ENCODE data around the gene OSBPL2.

Gene OSBPL2

GRCh38 chr20:62326959-62327725, 88.8 kb downstream of the OSBPL2 start:
- no peak for DNase-seq (ENCODE audit: low read depth)

- DNase-seq (ENCODE audit: low read depth) = no peak
Measured at GRCh38 chr20:62327726-62328495, 89.6 kb downstream of the OSBPL2 start.

GRCh38 chr20:62328684-62329388, 90.5 kb downstream of the OSBPL2 start:
- DNase-seq (ENCODE audit: low read depth) = no peak

GRCh38 chr20:62329389-62330377, 91.4 kb downstream of the OSBPL2 start:
- no peak for DNase-seq (ENCODE audit: low read depth)

- DNase-seq (ENCODE audit: low read depth) = no peak
Measured at GRCh38 chr20:62330576-62331317, 92.4 kb downstream of the OSBPL2 start.

GRCh38 chr20:62331347-62331746, 93.0 kb downstream of the OSBPL2 start:
- DNase-seq (ENCODE audit: low read depth) = no peak

GRCh38 chr20:62332421-62332820, 94.1 kb downstream of the OSBPL2 start:
- no peak for DNase-seq (ENCODE audit: low read depth)

GRCh38 chr20:62332989-62333819, 94.9 kb downstream of the OSBPL2 start:
- DNase-seq (ENCODE audit: low read depth) = no peak

- no peak for DNase-seq (ENCODE audit: low read depth)
Measured at GRCh38 chr20:62333820-62334595, 95.7 kb downstream of the OSBPL2 start.

GRCh38 chr20:62334881-62335280, 96.6 kb downstream of the OSBPL2 start:
- no peak for DNase-seq (ENCODE audit: low read depth)

- DNase-seq (ENCODE audit: low read depth) = no peak
Measured at GRCh38 chr20:62335532-62335931, 97.2 kb downstream of the OSBPL2 start.

- DNase-seq (ENCODE audit: low read depth) = no peak
Measured at GRCh38 chr20:62336329-62336728, 98.0 kb downstream of the OSBPL2 start.

- DNase-seq (ENCODE audit: low read depth) = no peak
Measured at GRCh38 chr20:62336775-62337557, 98.6 kb downstream of the OSBPL2 start.

- no peak for DNase-seq (ENCODE audit: low read depth)
Measured at GRCh38 chr20:62337558-62338293, 99.4 kb downstream of the OSBPL2 start.

- DNase-seq (ENCODE audit: low read depth) = no peak
Measured at GRCh38 chr20:62338294-62338620, 99.9 kb downstream of the OSBPL2 start.

GRCh38 chr20:62339647-62340062, 101.3 kb downstream of the OSBPL2 start:
- DNase-seq (ENCODE audit: low read depth) = no peak

GRCh38 chr20:62342910-62343309, 104.6 kb downstream of the OSBPL2 start:
- DNase-seq (ENCODE audit: low read depth) = no peak

GRCh38 chr20:62344092-62344491, 105.8 kb downstream of the OSBPL2 start:
- DNase-seq (ENCODE audit: low read depth) = no peak
